Activated CD4-positive, alpha-beta T cell treated with anti-CD3 and anti-CD28 coated beads, Interleukin-2, Interleukin-4, amounts not matched to agents 100 ng/mL and 50 ng/mL, durations not matched to agents 16 hours and 8 hours (primary cell): ENCODE data around the gene SRRM2.

Experiments used
- DNase-seq: peaks from one replicate; pipeline ENCODE4 v3.0.0-alpha.2; 2020; ENCODE audit warnings: low spot score

SRRM2 gene

GRCh38 chr16:2777231-2777902, 24.9 kb downstream of the SRRM2 start, which contains the start of gene ELOB:
TSS of gene ELOB (minus strand) at chr16:2777280. CDS start at chr16:2777239, 41 bp downstream.
- DNase-seq, result peak; percentile 88

GRCh38 chr16:2777903-2778629, 25.6 kb downstream of the SRRM2 start:
- DNase-seq, result no peak

- no peak for DNase-seq
Measured at GRCh38 chr16:2778630-2778958, 26.2 kb downstream of the SRRM2 start.

- DNase-seq, result no peak
Measured at GRCh38 chr16:2779151-2779920, 26.9 kb downstream of the SRRM2 start.

DNA sequence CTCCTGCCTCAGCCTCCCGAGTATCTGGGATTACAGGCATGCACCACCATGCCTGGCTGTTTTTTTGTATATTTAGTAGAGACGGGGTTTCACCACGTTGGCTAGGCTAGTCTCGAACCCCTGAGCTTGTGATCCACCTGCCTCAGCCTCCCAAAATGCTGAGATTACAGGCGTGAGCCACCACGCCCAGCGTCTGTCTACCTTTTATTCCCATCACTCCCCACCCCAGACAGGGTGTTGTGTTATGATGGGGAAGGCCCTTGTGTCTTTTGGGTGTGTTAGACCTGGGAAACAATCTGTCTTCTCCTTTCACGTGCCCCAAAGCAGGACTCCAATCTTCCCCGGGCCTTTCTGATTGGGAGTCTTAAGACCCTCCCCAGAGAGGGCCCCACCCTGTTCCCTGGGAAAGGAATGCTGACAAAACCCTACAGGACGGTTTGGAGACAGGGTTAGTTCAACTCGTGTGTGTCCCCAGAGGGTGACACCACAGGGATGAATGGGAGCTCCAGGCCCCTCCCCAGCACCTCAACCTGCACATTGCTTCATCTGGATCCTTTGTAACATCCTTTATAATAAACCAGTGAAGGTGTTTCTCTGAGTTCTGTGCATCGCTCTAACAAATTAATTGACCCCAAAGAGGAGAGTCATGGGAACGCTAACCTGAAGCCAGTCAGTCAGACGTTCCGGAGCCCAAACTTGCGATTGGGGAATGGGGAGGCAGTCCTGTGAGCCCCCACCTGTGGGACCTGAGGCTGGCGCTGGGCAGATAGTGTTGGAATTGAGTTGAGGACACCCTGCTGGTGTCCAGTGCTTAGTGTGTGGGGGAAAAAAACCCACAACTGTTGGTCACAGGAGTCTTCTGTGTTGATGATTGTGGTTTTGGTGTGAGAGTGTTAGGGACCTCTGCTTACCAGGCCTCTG, 27.8 kb downstream of the SRRM2 start:
- DNase-seq, result no peak

GRCh38 chr16:2782583-2783351, 30.3 kb downstream of the SRRM2 start:
- DNase-seq, result no peak

DNA sequence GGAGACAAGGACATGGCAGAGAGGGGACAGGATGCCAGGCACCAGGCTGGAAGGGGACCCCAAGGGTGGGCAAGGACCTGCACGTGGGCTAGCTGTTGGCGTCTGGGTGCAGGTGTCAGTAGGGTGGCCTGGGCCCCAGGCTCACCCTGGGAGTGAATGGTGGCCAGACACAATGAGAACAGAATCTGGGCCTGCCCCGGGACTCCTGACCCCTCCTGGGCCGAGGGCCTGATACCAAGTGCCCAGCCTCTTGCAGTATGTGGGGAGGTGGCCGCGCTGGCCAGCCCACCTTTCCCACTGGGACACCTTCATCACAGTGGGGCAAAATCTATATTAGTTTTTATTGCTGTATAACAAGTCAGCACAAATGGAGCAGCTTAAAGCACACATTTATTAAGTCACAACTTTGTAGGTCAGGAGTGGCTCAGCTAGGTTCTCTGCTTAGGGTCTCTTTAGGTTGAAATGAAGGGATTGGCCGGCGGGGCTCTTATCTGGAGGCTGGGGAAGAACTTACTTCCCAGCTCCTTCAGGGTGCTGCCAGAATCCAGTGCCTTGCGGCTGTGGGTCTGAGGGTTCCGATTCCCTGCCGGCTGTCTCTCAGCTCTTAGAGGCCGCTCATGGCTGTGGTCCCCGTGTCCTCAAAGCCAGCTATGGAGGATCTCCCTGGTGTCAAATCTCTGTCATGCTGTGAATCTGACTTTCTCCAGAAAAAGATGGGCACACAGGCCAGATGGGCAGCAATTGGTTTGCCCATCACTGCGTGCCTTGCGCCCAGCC, 31.3 kb downstream of the SRRM2 start:
- no peak for DNase-seq

DNA sequence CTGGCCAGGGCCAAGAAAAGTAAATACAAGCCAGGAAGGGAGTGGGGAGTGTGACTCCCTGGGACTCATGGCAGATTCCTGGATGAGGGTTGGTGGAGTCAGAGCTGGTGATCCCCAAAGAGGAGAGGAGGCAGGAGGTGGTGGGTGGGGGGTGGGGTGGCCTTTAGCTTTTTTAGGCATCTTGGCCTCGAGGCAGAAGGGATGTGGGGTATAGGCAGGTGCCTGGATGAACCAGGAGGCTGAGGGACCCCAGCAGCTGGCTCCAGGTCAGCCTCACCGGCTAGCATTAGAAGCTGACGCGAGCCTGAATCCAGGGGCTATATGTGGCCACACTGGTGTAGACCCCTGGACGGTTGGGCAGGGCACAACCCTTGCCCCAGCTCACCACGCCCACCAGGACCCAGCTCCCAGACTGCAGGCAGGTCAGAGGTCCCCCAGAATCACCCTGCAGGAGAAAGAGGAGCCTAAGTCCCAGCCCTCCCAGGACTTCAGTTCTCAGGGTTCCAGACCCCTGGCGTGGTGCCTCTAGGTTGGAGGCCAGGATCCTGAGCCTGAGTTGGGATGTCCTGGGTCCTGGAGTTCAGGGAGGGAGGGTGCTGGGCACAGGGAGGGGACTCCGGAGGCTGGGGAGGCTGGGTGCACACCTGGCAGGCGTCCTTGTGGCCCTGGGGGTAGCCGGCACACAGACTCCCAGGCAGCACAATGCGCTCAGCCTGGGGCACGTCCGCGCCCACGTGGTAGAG, 32.1 kb downstream of the SRRM2 start:
- no peak for DNase-seq

GRCh38 chr16:2785101-2785991, 32.9 kb downstream of the SRRM2 start:
- no peak for DNase-seq

DNA sequence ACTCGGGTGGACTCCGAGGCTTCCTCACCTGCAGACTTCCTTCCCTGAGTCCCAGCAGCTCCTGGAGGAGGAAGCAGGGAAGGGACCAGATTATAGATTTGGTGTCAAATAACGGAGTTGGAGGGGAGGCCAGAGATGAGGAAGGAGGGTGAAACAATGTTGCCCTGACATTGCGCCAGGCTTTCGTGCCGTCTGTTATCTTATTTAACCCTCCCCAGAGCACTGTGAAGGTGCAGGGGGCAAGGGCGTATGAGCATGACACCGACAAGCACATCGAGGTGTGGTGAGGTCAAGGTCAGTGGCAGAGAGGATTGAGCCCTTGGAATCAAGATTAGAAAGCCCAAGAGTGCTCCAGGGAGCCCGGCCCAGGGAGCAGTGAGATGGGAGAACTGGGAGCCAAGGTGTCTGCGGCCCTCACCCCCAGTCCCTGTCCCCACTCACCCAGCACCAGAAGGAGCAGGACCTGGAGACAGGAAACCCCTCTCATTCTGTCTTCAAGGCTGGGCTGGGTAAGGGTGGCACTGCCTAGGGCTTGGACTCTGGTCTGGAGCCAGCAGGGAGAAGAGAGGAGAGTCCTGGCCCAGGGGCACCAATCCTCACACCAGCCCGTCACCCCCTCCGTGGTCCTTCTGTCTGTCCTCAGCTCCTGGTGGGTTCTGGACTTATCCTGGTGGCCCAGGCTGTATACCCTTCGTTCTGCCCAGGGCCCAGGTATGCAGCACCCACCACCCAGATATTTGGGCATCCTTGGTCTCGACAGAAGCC, 33.8 kb downstream of the SRRM2 start:
- no peak for DNase-seq

GRCh38 chr16:2786826-2787151, 34.4 kb downstream of the SRRM2 start:
- DNase-seq, result no peak

DNA sequence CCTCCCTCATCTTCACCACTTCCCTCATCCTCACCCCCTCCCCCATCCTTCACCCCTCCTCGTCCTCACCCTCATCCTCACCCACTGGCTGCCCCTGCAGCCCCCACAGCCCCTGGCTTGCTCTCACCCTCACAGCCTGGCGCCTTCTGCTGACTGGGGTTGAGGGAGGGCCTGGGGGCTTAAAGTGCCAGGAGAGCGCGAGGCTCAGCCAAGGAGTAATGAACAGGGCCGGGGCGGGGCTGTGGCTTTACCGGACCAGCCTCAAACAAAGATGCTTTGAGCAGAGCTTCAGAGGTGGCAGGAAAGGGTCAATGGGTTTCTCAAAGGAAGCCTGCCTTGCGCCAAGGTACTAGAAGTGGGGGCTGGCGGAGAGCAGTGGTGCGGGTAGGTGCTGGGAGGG, 35.0 kb downstream of the SRRM2 start, which contains the start of gene PRSS33:
Gene PRSS33 (minus strand): TSS at position 155 of the 400 bp plus-strand sequence. CDS start 1,013 bp downstream, outside the sequence.
- DNase-seq, result no peak

DNA sequence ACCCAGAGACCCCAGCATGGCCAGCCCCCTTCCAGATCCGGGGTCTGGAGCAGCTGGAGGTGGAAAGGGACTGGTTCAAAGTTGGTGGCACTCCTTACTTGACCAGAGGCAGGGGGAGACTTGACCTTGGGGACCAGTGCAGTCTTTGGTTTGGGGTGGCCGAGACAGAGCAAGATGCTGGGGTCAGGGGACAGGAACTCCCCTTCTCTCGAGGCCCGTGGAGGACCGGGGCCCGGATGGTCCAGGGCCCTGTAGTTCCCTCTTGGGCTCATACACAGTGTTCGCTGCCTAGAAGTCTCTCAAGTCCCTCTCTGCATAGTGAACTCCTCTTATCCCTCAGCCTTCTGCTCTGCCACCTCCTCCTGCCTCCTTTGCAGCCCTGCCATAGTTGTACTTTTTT, 35.5 kb downstream of the SRRM2 start:
- no peak for DNase-seq

- DNase-seq, result no peak
Measured at GRCh38 chr16:2790631-2791030, 38.2 kb downstream of the SRRM2 start.

GRCh38 chr16:2791174-2791573, 38.7 kb downstream of the SRRM2 start:
- DNase-seq, result no peak

DNA sequence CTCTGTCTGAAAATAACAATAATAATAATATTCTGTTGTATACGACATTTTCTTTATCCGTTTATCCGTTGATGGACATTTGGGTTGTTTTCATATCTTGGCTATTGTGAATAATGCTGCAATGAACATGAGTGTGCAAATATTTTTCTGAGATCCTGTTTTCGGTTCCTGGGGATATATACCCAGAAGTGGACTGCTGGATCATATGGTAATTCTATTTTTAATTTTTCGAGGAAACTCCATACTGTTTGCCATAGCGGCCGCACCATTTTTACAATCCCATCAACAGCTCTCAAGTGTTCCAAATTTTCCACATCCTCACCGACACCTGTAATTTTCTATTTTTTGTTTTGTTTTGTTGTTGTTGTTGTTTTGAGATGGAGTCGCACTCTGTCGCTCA, 40.5 kb downstream of the SRRM2 start:
- no peak for DNase-seq

DNA sequence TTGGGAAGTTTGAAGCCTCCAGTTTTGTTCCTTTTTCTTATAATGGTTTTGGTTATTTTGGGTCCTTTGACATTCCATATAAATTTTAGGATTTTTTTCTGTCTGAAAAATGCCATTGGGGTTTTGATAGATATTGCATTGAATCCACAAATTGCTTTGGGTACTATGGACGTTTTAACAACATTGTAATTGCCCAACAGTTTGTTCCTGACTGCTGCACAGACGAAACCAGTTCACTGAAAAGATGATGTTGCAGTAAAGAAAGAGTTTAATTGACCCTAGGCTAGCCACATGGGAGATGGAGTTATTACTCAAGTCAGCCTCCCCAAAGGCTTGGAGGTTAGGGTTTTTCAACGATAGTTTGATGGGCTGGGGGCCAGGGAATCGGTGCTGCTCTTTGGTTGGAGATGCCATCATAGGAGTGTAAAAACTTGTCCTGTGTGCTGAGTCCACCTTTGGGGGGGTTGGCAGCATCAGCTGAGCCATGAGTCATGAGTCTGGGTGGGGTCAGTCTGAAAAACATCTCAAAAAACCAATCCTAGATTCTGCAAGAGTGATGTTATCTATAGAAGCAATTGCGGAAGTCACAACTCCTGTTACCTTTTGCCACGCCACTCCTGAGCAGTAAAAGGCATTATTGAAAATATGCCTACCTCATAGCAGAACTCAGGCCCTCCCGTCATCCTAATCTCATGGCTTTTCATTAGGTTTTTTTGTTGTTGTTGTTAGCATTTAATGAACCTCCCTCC, 43.1 kb downstream of the SRRM2 start:
- no peak for DNase-seq
